ENCODE data around the gene SBSN. TPM values are rescaled to one million over a fixed set of nuclear protein-coding genes. Genes with fewer than 3 reads are reported as not detected.

The SBSN gene
- total and polyA plus RNA-seq, 10 of the 15 experiments (the other 5 are each of a cell fraction or from before 2014, with no cell fraction given), result 0.09 TPM; not detected in 9

DNA sequence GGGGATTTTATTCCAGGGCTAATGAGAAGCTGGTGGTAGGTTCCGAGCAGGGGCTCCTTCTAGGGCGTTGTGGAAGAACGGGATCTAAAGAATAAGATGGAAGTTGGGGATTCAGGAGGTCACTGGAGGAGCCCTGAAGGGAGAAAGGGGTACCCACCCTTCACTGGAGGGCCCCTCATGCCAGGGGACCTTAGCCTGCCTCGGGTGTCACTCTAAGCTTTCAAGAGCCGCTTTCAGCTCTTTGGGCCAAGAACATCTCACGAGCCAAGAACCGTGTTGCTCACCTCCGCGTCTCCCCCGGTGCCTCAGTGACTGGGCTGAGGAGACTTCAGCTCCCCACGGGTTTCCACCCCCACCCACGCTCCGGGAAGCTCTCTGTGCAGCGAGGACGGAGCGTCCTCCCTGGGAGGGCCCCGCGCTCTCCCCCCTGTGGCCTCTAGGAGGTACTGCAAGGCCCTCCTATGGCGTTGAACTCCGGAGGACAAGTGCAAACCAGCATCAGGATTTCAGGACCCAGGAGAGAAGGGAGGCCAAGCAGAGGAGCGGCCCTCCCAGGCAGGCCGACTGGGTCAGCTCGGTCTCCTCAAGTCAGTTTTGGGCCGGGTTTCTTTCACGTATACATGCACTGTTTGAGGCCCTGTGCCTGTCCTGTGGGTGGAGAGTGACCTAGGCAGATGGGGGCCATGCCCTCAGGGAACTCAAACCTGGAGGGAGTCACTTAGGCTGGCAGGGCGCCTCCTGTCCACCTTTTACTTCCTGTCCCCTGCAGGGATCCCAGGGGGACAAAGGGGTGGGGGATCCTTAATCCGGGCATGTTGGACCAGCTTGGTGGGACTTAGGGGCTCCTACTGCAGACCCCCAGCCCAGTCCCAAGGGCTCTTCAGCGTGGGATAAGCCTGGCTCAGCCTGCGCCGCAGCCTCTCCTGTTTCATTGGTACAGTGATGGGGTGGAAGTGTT, 32.7 kb downstream of the SBSN start:
- FAIRE-seq (peak; percentile 92), DNase-seq (ENCODE audit: low read depth, low spot score) (no peak), ATAC-seq (peak; percentile 98)
- CTCF ChIA-PET, result interaction anchor here (0.6 to 7.2 kb wide), 55 partner anchors 9 to 354 kb away, joined by 3 to 111 read pairs (median 4); partner anchors contain the start of genes FFAR1, FFAR2 and USF2
- intact Hi-C loops (cut with micrococcal nuclease; ENCODE audit: unreplicated experiment), result loop anchor here (1.0 to 10.0 kb wide), 3 partner anchors 27 to 231 kb away; partner anchors contain the start of gene USF2
- H2AFZ ChIP-seq (ENCODE audit: control insufficient read depth, low read depth, low read length), result peak overlapping the region; percentile 61
- POLR2A ChIA-PET, result interaction anchor here (0.6 to 1.5 kb wide), 8 partner anchors 9 to 165 kb away, joined by 4 to 11 read pairs (median 7); partner anchors contain the start of gene FFAR1
- H3K4me3 ChIP-seq, result no peak overlapping the region
- H3K27me3 ChIP-seq (replicated peaks in 1 of 2; ENCODE audit: control insufficient read depth in 2 of 2, insufficient read depth in 2 of 2, low read length in 1 of 2), result peaks cover 0 to 2% of the 10 kb centered on the region in 2 experiments; a peak in 1 of 4 replicates
- no peaks in the 10 kb centered on the region for H3K79me2 ChIP-seq (ENCODE audit: control insufficient read depth, insufficient read depth, low read length)
- SMC1A ChIA-PET (ENCODE audit: uncharacterized antibody, unreplicated experiment), result interaction anchor here (0.6 to 4.2 kb wide), 33 partner anchors 10 to 253 kb away, joined by 3 to 44 read pairs (median 4); no protein-coding TSS in a partner anchor
- H3K9ac ChIP-seq (ENCODE audit: control insufficient read depth, insufficient read depth, low read length), result no peak overlapping the region
- peaks cover 9% of the 10 kb centered on the region for H3K4me1 ChIP-seq (ENCODE audit: control insufficient read depth, insufficient read depth, low read length)
- no peaks in the 10 kb centered on the region for H3K9me3 ChIP-seq (replicated peaks; ENCODE audit: control insufficient read depth, insufficient read depth, low read length)
- in situ Hi-C loops (cut with MboI), result no loop called here
- RAD21 ChIA-PET (ENCODE audit: unreplicated experiment), result interaction anchor here (0.6 to 2.5 kb wide), 32 partner anchors 9 to 354 kb away, joined by 3 to 41 read pairs (median 6); partner anchors contain the start of genes FFAR1 and FXYD7
- H3K36me3 ChIP-seq (ENCODE audit: control insufficient read depth in 2 of 2, insufficient read depth in 2 of 2, low read length in 1 of 2), result no peaks in the 10 kb centered on the region
- H3K4me2 ChIP-seq (ENCODE audit: control insufficient read depth, insufficient read depth), result peak overlapping the region; percentile 66
- 9% methylated on average over 28 of the region's 30 CpGs for WGBS (ENCODE audit: insufficient coverage, insufficient replicate concordance, low lambda C conversion rate, missing lambda C conversion rate)
- H4K20me1 ChIP-seq (ENCODE audit: control insufficient read depth, insufficient read depth), result no peaks in the 10 kb centered on the region
- no TSS peak for BruUV-seq (replicated peaks)
- H3K27ac ChIP-seq (ENCODE audit: control insufficient read depth, insufficient read depth), result no peak overlapping the region
- TF ChIP-seq IKZF2 (IDR thresholded peaks at IDR 0.05) (peak in 1 of 2 experiments; percentile 24; a peak in 1 of 4 replicates), CBX3 (IDR thresholded peaks at IDR 0.05; ENCODE audit: borderline replicate concordance, low read depth) (no peak), BCL11A (IDR thresholded peaks at IDR 0.05; ENCODE audit: low read depth, low read length) (no peak), YBX1 (IDR thresholded peaks at IDR 0.05) (no peak), GABPA (IDR thresholded peaks at IDR 0.05; ENCODE audit: low read depth) (no peak), NFYA (IDR thresholded peaks at IDR 0.05; ENCODE audit: borderline replicate concordance, low read depth, low read length) (no peak), CHD4 (IDR thresholded peaks at IDR 0.05) (no peak), CBX5 (IDR thresholded peaks at IDR 0.05; ENCODE audit: low read depth) (no peak), MEF2B (IDR thresholded peaks at IDR 0.05; ENCODE audit: partially characterized antibody, poor library complexity, severe bottlenecking) (peak; percentile 61), HDAC2 (IDR thresholded peaks at IDR 0.05) (no peak), RELA (IDR thresholded peaks at IDR 0.05; ENCODE audit: borderline replicate concordance, partially characterized antibody) (no peak), POU2F2 (IDR thresholded peaks at IDR 0.05; ENCODE audit: borderline replicate concordance, low read depth, low read length) (no peak), FOS (IDR thresholded peaks at IDR 0.05; ENCODE audit: borderline replicate concordance, extremely low read depth, insufficient read length) (no peak)
- TF ChIP-seq, protein P1, sequence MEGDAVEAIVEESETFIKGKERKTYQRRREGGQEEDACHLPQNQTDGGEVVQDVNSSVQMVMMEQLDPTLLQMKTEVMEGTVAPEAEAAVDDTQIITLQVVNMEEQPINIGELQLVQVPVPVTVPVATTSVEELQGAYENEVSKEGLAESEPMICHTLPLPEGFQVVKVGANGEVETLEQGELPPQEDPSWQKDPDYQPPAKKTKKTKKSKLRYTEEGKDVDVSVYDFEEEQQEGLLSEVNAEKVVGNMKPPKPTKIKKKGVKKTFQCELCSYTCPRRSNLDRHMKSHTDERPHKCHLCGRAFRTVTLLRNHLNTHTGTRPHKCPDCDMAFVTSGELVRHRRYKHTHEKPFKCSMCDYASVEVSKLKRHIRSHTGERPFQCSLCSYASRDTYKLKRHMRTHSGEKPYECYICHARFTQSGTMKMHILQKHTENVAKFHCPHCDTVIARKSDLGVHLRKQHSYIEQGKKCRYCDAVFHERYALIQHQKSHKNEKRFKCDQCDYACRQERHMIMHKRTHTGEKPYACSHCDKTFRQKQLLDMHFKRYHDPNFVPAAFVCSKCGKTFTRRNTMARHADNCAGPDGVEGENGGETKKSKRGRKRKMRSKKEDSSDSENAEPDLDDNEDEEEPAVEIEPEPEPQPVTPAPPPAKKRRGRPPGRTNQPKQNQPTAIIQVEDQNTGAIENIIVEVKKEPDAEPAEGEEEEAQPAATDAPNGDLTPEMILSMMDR (IDR thresholded peaks at IDR 0.05 in 2 of 3, conservative IDR thresholded peaks at IDR 0.05 in 1 of 3; ENCODE audit: control insufficient read depth in 2 of 3, extremely low read depth in 1 of 3, insufficient read depth in 1 of 3, low read depth in 3 of 3, low read length in 3 of 3), result peak; percentile 96 to 100 (median 98)
- TF ChIP-seq, protein P2, sequence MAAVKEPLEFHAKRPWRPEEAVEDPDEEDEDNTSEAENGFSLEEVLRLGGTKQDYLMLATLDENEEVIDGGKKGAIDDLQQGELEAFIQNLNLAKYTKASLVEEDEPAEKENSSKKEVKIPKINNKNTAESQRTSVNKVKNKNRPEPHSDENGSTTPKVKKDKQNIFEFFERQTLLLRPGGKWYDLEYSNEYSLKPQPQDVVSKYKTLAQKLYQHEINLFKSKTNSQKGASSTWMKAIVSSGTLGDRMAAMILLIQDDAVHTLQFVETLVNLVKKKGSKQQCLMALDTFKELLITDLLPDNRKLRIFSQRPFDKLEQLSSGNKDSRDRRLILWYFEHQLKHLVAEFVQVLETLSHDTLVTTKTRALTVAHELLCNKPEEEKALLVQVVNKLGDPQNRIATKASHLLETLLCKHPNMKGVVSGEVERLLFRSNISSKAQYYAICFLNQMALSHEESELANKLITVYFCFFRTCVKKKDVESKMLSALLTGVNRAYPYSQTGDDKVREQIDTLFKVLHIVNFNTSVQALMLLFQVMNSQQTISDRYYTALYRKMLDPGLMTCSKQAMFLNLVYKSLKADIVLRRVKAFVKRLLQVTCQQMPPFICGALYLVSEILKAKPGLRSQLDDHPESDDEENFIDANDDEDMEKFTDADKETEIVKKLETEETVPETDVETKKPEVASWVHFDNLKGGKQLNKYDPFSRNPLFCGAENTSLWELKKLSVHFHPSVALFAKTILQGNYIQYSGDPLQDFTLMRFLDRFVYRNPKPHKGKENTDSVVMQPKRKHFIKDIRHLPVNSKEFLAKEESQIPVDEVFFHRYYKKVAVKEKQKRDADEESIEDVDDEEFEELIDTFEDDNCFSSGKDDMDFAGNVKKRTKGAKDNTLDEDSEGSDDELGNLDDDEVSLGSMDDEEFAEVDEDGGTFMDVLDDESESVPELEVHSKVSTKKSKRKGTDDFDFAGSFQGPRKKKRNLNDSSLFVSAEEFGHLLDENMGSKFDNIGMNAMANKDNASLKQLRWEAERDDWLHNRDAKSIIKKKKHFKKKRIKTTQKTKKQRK (IDR thresholded peaks at IDR 0.05; ENCODE audit: low read depth, low read length), result no peak
- TF ChIP-seq, protein P3, sequence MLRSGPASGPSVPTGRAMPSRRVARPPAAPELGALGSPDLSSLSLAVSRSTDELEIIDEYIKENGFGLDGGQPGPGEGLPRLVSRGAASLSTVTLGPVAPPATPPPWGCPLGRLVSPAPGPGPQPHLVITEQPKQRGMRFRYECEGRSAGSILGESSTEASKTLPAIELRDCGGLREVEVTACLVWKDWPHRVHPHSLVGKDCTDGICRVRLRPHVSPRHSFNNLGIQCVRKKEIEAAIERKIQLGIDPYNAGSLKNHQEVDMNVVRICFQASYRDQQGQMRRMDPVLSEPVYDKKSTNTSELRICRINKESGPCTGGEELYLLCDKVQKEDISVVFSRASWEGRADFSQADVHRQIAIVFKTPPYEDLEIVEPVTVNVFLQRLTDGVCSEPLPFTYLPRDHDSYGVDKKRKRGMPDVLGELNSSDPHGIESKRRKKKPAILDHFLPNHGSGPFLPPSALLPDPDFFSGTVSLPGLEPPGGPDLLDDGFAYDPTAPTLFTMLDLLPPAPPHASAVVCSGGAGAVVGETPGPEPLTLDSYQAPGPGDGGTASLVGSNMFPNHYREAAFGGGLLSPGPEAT (IDR thresholded peaks at IDR 0.05; ENCODE audit: low read depth), result no peak

All from GM12878 (cell line).